ENCODE results near the gene CCS. TPM values are rescaled to one million over a fixed set of nuclear protein-coding genes. Genes with fewer than 3 reads are reported as not detected.

CCS gene
- total RNA-seq, 2 experiments from 2014 or later = 31.7 to 36.7 TPM

DNA sequence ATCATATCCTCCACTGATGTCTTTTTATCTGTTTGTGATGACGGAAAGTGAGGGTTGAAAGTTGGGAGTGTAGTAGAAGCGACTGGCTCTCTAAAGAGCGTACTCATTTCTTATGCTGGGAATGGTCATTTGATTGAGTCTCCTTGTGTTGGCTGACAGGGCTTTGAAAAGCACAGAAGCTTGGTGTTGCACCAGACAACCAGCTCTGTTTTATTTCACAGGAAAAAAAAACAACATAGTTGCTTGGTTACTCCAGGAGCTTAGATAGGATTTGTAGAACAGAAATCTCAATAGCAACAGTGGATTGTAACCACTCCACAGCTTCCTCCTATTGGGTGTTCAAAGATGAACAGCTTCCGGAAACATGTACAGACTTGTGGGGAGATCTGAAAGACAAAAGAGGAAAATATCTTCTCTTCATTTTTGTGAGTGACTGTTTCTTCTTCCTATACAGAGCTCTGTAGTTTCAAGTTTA lies 26.1 kb downstream of the CCS start:
- peak overlapping the region; percentile 86 for H3K4me2 ChIP-seq (ENCODE audit: low read length)
- H3K27ac ChIP-seq (ENCODE audit: low read depth, low read length, poor library complexity, severe bottlenecking) = no peak overlapping the region
- peaks cover 92% of the 10 kb centered on the region for H3K79me2 ChIP-seq (ENCODE audit: insufficient read depth, low read depth, low read length)
- ChIA-PET CTCF (ENCODE audit: unreplicated experiment) (no interaction called here), POLR2A (interaction anchor here (0.7 to 2.5 kb wide), 5 partner anchors 10 to 73 kb away, joined by 3 to 7 read pairs (median 4); partner anchors contain the start of genes RBM4B and ZDHHC24)
- no peaks in the 10 kb centered on the region for H3K9me3 ChIP-seq (ENCODE audit: low read length)
- no peak overlapping the region for H2AFZ ChIP-seq (ENCODE audit: low read length)
- intact Hi-C loops (cut with micrococcal nuclease; ENCODE audit: unreplicated experiment) = loop anchor here (5.0 kb wide), 2 partner anchors 42 to 77 kb away; no protein-coding TSS in a partner anchor
- H3K9me2 ChIP-seq (ENCODE audit: insufficient read depth, low read length) = no peaks in the 10 kb centered on the region
- no peak for DNase-seq (ENCODE audit: low spot score)
- H4K20me1 ChIP-seq (ENCODE audit: insufficient read depth, low read length) = peaks cover 41% of the 10 kb centered on the region
- H3K36me3 ChIP-seq (ENCODE audit: insufficient read depth, low read length) = peaks cover 73% of the 10 kb centered on the region
- peaks cover 52% of the 10 kb centered on the region for H3K4me1 ChIP-seq (ENCODE audit: insufficient read depth, low read length, poor library complexity, severe bottlenecking)
- no peak for TF ChIP-seq CTCF (conservative IDR thresholded peaks at IDR 0.05; ENCODE audit: low read length)
- TF ChIP-seq EZH2phosphoT487 (IDR thresholded peaks at IDR 0.05; ENCODE audit: borderline replicate concordance, low read depth, low read length) = no peak
- BruUV-seq (replicated peaks) = no TSS peak
- peak overlapping the region; percentile 94 for H3K4me3 ChIP-seq (ENCODE audit: low read depth, low read length, poor library complexity, severe bottlenecking)

GRCh38 chr11:66624450-66624849 lies 31.5 kb downstream of the CCS start:
- Histone ChIP-seq H3K27ac (ENCODE audit: low read depth, low read length, poor library complexity, severe bottlenecking) (no peak overlapping the region), H3K4me1 (ENCODE audit: insufficient read depth, low read length, poor library complexity, severe bottlenecking) (peaks cover 26% of the 10 kb centered on the region), H3K79me2 (ENCODE audit: insufficient read depth, low read depth, low read length) (peaks cover 100% of the 10 kb centered on the region), H3K9me2 (ENCODE audit: insufficient read depth, low read length) (no peaks in the 10 kb centered on the region), H2AFZ (ENCODE audit: low read length) (no peak overlapping the region), H3K4me3 (ENCODE audit: low read depth, low read length, poor library complexity, severe bottlenecking) (no peak overlapping the region), H3K9me3 (ENCODE audit: low read length) (no peaks in the 10 kb centered on the region), H3K36me3 (ENCODE audit: insufficient read depth, low read length) (peaks cover 98% of the 10 kb centered on the region), H4K20me1 (ENCODE audit: insufficient read depth, low read length) (peaks cover 28% of the 10 kb centered on the region), H3K4me2 (ENCODE audit: low read length) (no peak overlapping the region)
- TF ChIP-seq CTCF (conservative IDR thresholded peaks at IDR 0.05; ENCODE audit: low read length) = no peak
- TF ChIP-seq EZH2phosphoT487 (IDR thresholded peaks at IDR 0.05; ENCODE audit: borderline replicate concordance, low read depth, low read length) = no peak
- ChIA-PET POLR2A (no interaction called here), CTCF (ENCODE audit: unreplicated experiment) (no interaction called here)
- no peak for DNase-seq (ENCODE audit: low spot score)
- BruUV-seq (replicated peaks) = no TSS peak
- intact Hi-C loops (cut with micrococcal nuclease; ENCODE audit: unreplicated experiment) = no loop called here

- Histone ChIP-seq H3K4me1 (ENCODE audit: insufficient read depth, low read length, poor library complexity, severe bottlenecking) (peaks cover 20% of the 10 kb centered on the region), H3K9me2 (ENCODE audit: insufficient read depth, low read length) (no peaks in the 10 kb centered on the region), H4K20me1 (ENCODE audit: insufficient read depth, low read length) (peaks cover 25% of the 10 kb centered on the region), H3K79me2 (ENCODE audit: insufficient read depth, low read depth, low read length) (peaks cover 100% of the 10 kb centered on the region), H3K9me3 (ENCODE audit: low read length) (no peaks in the 10 kb centered on the region), H3K27ac (ENCODE audit: low read depth, low read length, poor library complexity, severe bottlenecking) (no peak overlapping the region), H3K36me3 (ENCODE audit: insufficient read depth, low read length) (peaks cover 99% of the 10 kb centered on the region), H2AFZ (ENCODE audit: low read length) (no peak overlapping the region), H3K4me3 (ENCODE audit: low read depth, low read length, poor library complexity, severe bottlenecking) (no peak overlapping the region), H3K4me2 (ENCODE audit: low read length) (no peak overlapping the region)
- TF ChIP-seq EZH2phosphoT487 (IDR thresholded peaks at IDR 0.05; ENCODE audit: borderline replicate concordance, low read depth, low read length) (no peak), CTCF (conservative IDR thresholded peaks at IDR 0.05; ENCODE audit: low read length) (no peak)
- BruUV-seq (replicated peaks) = no TSS peak
- intact Hi-C loops (cut with micrococcal nuclease; ENCODE audit: unreplicated experiment) = no loop called here
- DNase-seq (ENCODE audit: low spot score) = no peak
- CTCF ChIA-PET (ENCODE audit: unreplicated experiment) = no interaction called here
- POLR2A ChIA-PET = no interaction called here
Observed at GRCh38 chr11:66625041-66625751, 32.2 kb downstream of the CCS start.
